Stimulated activated CD8-positive, alpha-beta memory T cell treated with anti-CD3 and anti-CD28 coated beads, Interleukin-15, amount 100 ng/mL, for 4 hours (primary cell): ENCODE data around the gene TK2.
A peak's percentile ranks its signal among the peaks of the same experiment; 100 is the strongest.

Source experiments
- DNase-seq, 2 donors: peaks; one replicate each; pipeline ENCODE4 v3.0.0-alpha.2; 2020; ENCODE audit warnings: low read depth in 2 of 2

The TK2 gene

DNA sequence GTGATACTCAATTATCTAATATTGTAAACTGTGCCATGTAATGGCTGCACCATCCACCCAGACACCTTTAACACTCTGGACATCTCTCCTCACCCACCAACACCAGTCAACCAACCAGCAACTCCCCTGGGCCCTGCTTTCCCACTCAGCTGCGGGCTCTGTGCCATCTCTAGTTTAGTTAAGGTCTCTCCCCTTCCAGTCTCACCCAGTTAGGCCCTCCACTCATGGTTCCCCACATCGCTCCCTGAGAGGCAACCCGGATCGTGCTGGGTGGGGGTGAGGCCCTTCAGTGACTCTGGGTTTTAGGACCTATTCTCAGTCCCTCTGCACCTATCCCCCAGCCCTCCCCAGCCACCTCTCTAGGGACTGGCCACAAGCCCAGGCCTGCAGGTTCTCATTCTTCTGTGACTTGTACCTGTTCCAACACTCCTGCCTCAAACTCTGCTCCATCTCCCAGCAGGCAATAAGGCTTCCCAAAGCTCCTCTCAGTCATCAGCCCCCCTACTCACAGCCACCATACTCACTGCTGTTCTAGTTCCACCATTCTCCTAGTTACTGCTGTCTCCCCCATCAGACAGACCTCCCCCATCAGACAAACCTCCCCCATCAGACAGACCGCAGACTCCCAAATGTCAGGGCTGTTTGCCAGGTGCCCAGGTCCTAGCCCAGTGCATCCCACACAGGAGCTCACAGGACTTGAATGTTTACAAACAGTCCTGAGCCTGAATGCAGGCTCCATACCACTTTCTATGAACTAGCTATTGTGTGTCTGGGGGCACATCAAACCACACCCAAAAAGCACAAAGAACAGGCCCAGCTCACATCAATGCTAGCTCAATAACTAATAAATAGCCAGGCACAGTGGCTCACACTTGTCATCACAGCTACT lies 2.6 kb downstream of the TK2 start:
- no peak for DNase-seq

- no peak for DNase-seq
Measured at GRCh38 chr16:66544016-66544757, 5.7 kb downstream of the TK2 start.

- no peak for DNase-seq
Measured at GRCh38 chr16:66543541-66543940, 6.4 kb downstream of the TK2 start.

DNA sequence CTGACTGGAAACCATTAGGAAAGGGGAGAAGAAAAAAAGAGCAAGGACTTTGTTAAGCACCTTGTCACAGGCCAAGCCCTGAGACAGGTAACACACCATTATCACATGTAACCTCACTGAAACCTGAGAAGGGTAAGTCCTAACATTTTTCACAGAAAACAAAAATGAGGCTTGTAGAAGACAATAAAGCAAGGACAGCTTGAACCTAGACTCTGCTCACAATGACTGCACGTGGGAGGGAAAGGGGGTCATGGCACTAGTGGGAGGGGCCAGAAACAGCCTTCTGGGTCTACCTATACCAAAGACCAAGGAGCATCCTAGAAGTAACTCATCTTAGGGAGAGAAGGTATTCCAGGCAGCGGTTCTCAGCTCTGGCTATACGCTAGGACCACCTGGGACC lies 7.5 kb downstream of the TK2 start:
- no peak for DNase-seq

DNA sequence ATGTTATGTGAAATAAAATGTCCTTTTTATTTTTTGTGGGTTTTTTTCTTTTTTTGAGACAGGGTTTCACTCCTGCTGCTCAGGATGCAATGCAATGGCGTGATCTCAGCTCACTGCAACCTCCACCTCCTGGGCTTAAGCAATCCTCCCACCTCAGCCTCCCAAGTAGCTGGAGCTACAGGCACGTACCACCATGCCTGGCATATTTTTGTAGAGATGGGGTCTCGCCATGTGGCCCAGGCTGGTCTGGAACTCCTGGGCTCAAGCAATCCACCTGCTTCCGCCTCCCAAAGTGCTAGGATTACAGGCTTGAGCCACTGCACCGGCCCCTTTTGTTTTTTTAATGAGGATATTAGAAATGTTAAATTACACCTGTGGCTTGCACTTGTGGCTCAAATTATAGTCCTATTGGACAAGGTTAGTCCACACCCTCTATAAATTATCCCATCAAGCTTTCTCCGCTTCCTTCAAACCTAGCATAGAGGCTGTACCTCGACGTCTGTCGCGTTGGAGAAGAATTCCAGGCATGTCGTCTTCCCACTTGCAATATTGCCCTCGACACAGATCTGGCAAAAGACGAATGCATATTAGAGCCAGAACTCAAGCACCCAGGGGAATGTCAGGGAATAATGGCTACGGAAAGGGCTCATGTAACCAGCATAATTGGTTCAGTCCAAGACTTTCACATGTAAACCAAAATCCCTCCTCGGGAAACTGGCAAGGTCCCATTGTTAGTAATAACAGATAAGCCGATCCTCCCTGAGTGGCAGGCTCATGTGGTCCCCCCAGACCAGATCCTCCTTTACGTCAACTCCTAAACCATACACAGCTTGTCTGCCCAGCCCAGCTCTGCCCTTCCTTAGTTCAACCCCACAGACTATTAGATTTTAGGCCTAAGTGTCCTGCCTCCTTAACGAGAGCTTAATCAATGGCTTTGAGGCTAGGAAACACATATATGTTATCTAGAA lies 8.2 kb downstream of the TK2 start:
- no peak for DNase-seq

- no peak for DNase-seq
Measured at GRCh38 chr16:66539623-66540469, 10.1 kb downstream of the TK2 start.

DNA sequence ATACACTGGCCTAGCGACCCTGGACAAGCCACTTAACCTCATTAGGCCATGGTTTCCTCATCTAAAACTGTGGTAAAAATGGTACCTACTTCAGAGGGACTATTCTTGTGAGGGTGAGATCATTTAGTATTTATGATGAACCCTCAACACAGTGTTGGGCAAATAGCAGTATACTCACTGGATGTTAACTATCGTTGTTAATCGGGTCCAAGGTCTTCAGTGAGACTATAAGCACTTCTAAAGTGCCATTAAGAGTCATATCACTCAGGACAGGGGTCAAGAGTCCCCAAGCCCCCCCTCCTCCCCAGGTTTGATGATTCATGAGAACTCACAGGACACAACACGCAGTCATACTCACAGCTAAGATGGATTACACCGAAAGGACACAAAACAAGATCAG lies 11.0 kb downstream of the TK2 start:
- no peak for DNase-seq

- no peak for DNase-seq
Measured at GRCh38 chr16:66537236-66537635, 12.7 kb downstream of the TK2 start.

GRCh38 chr16:66536525-66536924 lies 13.4 kb downstream of the TK2 start:
- no peak for DNase-seq

- DNase-seq: no peak
Measured at GRCh38 chr16:66534376-66534799, 15.5 kb downstream of the TK2 start.

DNA sequence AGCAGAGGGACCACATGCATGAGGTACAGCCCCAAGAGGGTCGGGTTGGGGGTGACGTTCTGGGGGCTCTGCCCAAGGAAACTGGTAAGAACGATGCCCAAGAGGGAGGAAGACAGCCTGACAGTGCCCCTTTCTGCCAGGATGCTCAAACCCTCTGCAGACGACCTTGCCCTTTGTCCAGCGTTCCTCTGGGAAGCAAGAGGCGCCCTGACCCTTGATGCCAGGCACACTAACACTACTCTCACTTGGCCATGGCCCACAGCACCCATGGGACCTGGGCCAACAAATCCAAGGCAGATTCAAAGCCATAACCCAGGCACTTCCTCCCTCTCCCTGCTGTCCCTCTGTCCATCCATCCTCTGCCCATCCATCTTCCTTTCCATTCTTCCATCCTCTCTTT lies 20.4 kb downstream of the TK2 start:
- no peak for DNase-seq

DNA sequence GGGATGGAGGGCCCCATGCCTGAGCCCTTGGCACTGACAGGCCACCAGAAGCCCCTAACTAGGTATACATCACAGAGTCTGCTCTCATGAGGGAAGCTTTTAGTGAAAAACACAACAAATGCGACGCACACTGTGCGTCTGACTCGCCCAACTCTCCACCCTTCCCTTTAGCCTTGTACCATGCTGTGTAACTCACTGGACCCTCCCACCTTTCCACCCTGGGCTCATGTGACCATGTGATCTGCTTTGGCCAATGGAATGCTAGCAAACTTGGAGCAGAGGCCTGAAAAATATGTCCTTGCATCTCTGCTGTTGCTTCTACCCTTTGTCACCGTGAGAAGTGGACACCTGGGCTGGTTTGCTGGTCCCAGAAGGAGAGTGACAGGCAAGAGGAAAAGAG lies 21.6 kb downstream of the TK2 start:
- DNase-seq: no peak

DNA sequence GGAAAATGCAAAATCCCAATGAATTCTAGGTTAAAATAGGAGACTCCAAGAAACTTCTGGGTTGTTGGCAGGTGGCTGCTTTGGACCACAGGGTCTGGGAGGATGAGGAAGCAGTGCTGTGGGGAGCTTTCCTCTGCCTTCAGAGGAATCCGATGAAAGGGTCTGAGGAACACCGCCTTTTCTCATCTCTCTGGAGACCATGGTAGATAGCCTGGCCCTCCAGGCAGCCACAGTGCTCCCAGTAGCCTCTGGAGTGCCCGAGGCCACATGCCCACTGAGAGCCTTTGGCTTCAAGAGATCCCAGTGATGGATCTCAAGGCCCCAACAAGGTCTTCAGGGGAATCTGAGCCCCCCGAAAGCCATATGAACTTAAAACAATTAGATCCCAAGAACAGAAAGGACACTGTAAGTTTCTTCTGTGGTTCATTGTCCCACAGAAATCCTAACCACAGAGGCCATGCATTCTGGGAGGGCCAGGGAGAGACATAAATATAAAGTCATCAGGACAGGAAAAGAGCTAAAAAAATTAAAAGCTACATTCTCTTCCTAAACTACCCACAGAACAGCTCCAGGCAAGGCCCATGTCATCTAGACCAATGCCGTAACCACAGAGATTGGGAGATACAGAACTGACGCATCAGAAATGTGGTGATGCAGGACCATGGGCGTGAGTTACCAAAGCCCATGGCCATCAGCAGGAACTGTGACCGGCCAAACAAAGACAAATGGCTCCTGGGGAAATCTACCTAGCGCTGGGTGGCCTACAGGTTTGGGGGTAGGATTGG lies 24.3 kb downstream of the TK2 start:
- DNase-seq: no peak

DNA sequence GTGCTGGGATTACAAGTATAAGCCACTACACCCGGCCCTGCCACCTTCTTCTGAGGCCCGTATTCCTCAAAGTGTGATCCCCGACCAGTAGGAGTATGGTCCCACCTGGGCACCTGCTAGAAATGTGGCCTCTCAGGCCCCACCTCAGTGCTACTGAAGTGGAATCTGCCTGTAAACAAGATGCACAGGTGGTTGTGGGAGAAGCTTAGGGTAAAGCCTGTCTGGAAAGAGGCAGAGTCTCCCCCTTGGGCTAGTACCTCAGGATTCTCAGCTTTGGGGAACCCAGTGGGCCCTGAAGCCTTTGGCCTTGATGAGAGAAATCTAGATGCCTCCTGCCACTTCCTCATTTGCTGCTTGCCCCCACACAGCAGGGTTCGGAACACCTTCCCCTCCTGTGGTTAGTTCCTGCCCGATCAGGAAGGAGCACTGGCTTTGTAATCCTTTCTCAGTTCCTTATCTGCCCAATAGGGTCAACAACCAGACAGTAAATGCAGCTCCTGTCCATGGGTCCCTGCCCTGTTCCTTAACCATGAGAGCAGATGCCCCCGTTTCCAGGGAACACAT lies 25.2 kb downstream of the TK2 start:
- DNase-seq: no peak

DNA sequence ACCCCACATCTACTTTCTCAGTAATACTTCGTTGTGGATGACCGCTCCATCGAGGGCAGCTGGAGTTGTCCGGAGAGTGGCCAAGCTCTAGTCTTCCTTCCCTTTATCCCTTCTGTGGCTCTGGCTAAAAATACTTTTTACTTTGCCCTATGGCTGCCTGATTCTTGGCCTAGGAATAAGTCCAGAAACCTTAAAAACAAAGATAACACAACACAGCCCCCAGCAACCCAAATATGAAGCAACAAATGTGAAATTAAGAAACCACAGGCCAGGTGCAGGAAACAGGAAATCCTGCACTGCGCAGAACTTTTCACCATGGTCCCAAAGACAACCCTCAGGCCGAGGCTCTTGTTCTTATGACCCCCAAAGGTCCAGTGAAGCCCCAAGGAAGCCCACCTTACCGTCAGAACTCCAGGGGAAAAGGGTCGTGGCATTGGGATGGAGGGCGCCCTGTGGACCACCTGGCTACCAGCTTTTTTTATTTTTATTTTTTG lies 26.0 kb downstream of the TK2 start:
- DNase-seq: no peak

DNA sequence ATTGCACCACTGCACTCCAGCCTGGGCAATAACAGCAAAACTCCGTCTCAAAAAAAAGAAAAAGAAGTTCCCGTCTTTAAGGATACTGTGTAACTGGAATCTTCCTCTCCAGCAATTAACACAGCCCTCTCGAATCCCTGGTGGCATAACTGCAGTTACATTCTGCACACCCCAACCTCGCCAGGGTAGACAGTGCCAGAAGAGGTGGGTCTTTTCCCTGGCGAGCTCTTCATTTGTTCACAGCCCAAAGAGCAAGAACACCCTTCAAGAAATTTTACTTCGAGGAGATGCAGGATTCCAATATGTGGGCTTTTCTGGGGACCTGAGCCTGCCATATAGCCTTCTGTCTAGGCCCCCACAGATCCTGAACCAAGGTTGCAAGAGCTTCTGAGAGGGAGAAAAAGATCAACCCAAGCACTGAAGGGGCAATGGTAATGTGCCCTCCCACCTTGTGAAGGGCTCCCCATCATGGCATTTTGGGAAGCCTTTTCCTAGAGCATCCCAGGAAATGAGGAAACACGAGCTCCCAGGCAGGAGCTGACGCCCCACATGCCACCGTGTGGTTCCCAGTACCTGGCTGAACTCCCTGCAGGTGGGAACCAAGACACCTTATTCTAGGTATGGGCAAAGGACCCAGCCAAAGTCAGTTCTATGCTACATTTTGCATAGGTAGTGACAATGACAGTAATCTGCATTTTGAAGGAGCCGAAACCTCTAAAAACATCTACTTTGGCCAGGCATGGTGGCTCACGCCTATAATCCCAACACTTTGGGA lies 26.9 kb downstream of the TK2 start:
- DNase-seq: no peak

DNA sequence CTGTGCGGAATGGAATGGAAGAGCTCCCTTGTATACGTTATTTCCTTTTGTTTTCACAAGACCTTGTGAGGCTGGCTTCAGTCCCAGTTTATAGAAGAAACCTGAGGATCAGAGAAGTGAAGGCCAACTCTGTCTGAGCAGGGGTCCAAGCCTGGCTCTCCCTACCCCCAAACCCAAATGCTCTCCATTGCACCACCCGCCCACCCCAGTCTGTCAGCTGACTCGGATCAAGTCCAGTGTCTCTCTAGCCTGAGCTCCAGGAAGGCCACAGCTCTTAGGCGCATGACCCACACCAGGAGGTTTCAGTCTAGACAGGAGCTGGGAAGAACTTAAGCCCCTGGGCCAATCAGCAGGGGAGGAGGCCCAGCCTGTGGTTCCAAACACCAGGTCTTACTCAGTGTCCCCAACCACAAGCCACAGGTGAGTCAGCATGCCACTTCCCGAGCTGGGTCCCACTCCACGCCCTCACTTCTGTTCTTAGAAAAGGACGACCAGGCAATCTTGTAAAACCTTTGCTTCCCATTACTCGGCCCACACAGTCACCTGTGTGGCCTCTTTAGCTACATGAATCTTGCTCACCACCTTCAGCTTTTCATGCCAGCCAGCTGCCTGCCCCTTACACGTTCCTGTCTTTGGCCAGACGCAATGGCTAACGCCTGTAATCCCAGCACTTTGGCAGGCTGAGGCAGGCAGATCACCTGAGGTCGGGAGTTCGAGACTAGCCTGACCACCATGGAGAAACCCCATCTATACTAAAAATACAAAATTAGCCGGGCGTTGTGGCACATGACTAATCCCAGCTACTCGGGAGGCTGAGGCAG lies 27.8 kb downstream of the TK2 start:
- DNase-seq: peak; percentile 87 to 94

GRCh38 chr16:66521252-66521713 lies 28.6 kb downstream of the TK2 start:
- no peak for DNase-seq
